Measurements from ENCODE around the gene ASB7. TPM values are rescaled to one million over a fixed set of nuclear protein-coding genes. Genes with fewer than 3 reads are reported as not detected.

Gene ASB7
- polyA plus RNA-seq, 1 donor (not counting 4 experiments of a cell fraction or from before 2014, with no cell fraction given), result 10.8 TPM

GRCh38 chr15:100665570-100665969, 63.2 kb downstream of the ASB7 start:
- FAIRE-seq, result no peak
- dilution Hi-C loops (cut with MboI; ENCODE audit: extremely low pct_ligation_motif_present, low sequenced_read_pairs), result no loop called here
- Histone ChIP-seq H3K27me3 (ENCODE audit: control insufficient read depth, extremely low read depth, insufficient read depth, low read length) (no peaks in the 10 kb centered on the region), H3K4me1 (ENCODE audit: control insufficient read depth, extremely low read depth, insufficient read depth, low read length) (peaks cover 5% of the 10 kb centered on the region), H3K4me3 (ENCODE audit: control insufficient read depth in 2 of 3, extremely low read depth in 1 of 3, insufficient read depth in 2 of 3, low read depth in 1 of 3, low read length in 3 of 3) (no peak overlapping the region), H4K20me1 (ENCODE audit: control insufficient read depth, extremely low read depth, insufficient read depth, low read length) (no peaks in the 10 kb centered on the region), H3K79me2 (ENCODE audit: control insufficient read depth, insufficient read depth, low read length) (no peaks in the 10 kb centered on the region), H3K27ac (ENCODE audit: control insufficient read depth, insufficient read depth, low read length) (no peak overlapping the region), H2AFZ (ENCODE audit: control insufficient read depth, low read length) (peak overlapping the region; percentile 59), H3K9ac (ENCODE audit: control insufficient read depth, extremely low read depth, insufficient read depth, low read length) (no peak overlapping the region), H3K36me3 (ENCODE audit: control insufficient read depth in 2 of 2, extremely low read depth in 1 of 2, insufficient read depth in 2 of 2, low read length in 2 of 2) (no peaks in the 10 kb centered on the region), H3K4me2 (ENCODE audit: control insufficient read depth, extremely low read depth, insufficient read depth, low read depth, low read length) (peak overlapping the region; percentile 17), H3K9me3 (ENCODE audit: control insufficient read depth, low read depth, low read length) (no peaks in the 10 kb centered on the region), H3K9me1 (ENCODE audit: control insufficient read depth, extremely low read depth, insufficient read depth, low read length) (no peaks in the 10 kb centered on the region)
- TF ChIP-seq CTCF (optimal IDR thresholded peaks at IDR 0.05 in 1 of 3, IDR thresholded peaks at IDR 0.05 in 1 of 3, conservative IDR thresholded peaks at IDR 0.05 in 1 of 3; ENCODE audit: extremely low read depth in 1 of 3, insufficient read depth in 2 of 3, low read length in 3 of 3) (peak in 1 of 3 experiments; percentile 11), EZH2 (IDR thresholded peaks at IDR 0.05; ENCODE audit: low read length) (no peak)
- DNase-seq (ENCODE audit: low read depth, low spot score), result no peak

- Histone ChIP-seq H3K9me3 (ENCODE audit: control insufficient read depth, low read depth, low read length) (no peaks in the 10 kb centered on the region), H3K27me3 (ENCODE audit: control insufficient read depth, extremely low read depth, insufficient read depth, low read length) (no peaks in the 10 kb centered on the region), H2AFZ (ENCODE audit: control insufficient read depth, low read length) (no peak overlapping the region), H3K36me3 (ENCODE audit: control insufficient read depth in 2 of 2, extremely low read depth in 1 of 2, insufficient read depth in 2 of 2, low read length in 2 of 2) (no peaks in the 10 kb centered on the region), H3K4me1 (ENCODE audit: control insufficient read depth, extremely low read depth, insufficient read depth, low read length) (peaks cover 5% of the 10 kb centered on the region), H3K9ac (ENCODE audit: control insufficient read depth, extremely low read depth, insufficient read depth, low read length) (no peak overlapping the region), H3K4me2 (ENCODE audit: control insufficient read depth, extremely low read depth, insufficient read depth, low read depth, low read length) (no peak overlapping the region), H4K20me1 (ENCODE audit: control insufficient read depth, extremely low read depth, insufficient read depth, low read length) (no peaks in the 10 kb centered on the region), H3K79me2 (ENCODE audit: control insufficient read depth, insufficient read depth, low read length) (no peaks in the 10 kb centered on the region), H3K4me3 (ENCODE audit: control insufficient read depth in 2 of 3, extremely low read depth in 1 of 3, insufficient read depth in 2 of 3, low read depth in 1 of 3, low read length in 3 of 3) (no peak overlapping the region), H3K27ac (ENCODE audit: control insufficient read depth, insufficient read depth, low read length) (no peak overlapping the region), H3K9me1 (ENCODE audit: control insufficient read depth, extremely low read depth, insufficient read depth, low read length) (no peaks in the 10 kb centered on the region)
- no peak for FAIRE-seq
- TF ChIP-seq EZH2 (IDR thresholded peaks at IDR 0.05; ENCODE audit: low read length) (no peak), CTCF (optimal IDR thresholded peaks at IDR 0.05 in 1 of 3, IDR thresholded peaks at IDR 0.05 in 1 of 3, conservative IDR thresholded peaks at IDR 0.05 in 1 of 3; ENCODE audit: extremely low read depth in 1 of 3, insufficient read depth in 2 of 3, low read length in 3 of 3) (no peak)
- no peak for DNase-seq (ENCODE audit: low read depth, low spot score)
- dilution Hi-C loops (cut with MboI; ENCODE audit: extremely low pct_ligation_motif_present, low sequenced_read_pairs), result no loop called here
Observed at GRCh38 chr15:100667405-100668347, 65.3 kb downstream of the ASB7 start.

Data from keratinocyte (primary cell).